GM12892 (cell line): ENCODE results near the gene MYH14.

Experiments
- DNase-seq: peaks from one replicate; pipeline ENCODE4 v3.0.0; 2011; ENCODE audit not compliant: insufficient read length
- FAIRE-seq: peaks from 2 replicates; lab custom pipeline; 2011; peaks lifted over from hg19 to GRCh38; lab: Jason Lieb, UNC
- POLR2A ChIP-seq: IDR thresholded peaks from 2 replicates; pipeline ENCODE4 v1.6.1; 2011; ENCODE audit warnings: low read depth, low read length, control low read depth
- POLR2AphosphoS5 ChIP-seq: IDR thresholded peaks from 2 replicates; pipeline ENCODE4 v1.6.1; 2011; ENCODE audit warnings: low read depth, low read length, control low read depth
- TAF1 ChIP-seq: IDR thresholded peaks from 2 replicates; pipeline ENCODE4 v1.6.1; 2011; ENCODE audit warnings: low read depth, mild to moderate bottlenecking, control low read depth, low read length, borderline replicate concordance

The MYH14 gene

GRCh38 chr19:50358483-50359327 is 155.3 kb downstream of the MYH14 start:
- TF ChIP-seq POLR2A (peak; percentile 74), POLR2AphosphoS5 (peak; percentile 62; the same call in 1 of the 2 replicates), TAF1 (peak; percentile 22; the same call in 1 of the 2 replicates)
- DNase-seq (peak; percentile 77), FAIRE-seq (peak; percentile 75)

- peak; percentile 57 for FAIRE-seq
Observed at GRCh38 chr19:50359328-50359818, 156.0 kb downstream of the MYH14 start.

More at GRCh38 chr19:50359328-50359818, 156.0 kb downstream of the MYH14 start:
- no peak for DNase-seq
- TF ChIP-seq POLR2AphosphoS5 (no peak), POLR2A (no peak), TAF1 (no peak)
